CD4-positive, alpha-beta T cell treated with Interferon gamma for 1 hour (primary cell): Measurements from ENCODE around the gene MTFR2.

Experiments
- DNase-seq: peaks from one replicate; pipeline ENCODE4 v3.0.0-alpha.2; 2020

MTFR2 gene

DNA sequence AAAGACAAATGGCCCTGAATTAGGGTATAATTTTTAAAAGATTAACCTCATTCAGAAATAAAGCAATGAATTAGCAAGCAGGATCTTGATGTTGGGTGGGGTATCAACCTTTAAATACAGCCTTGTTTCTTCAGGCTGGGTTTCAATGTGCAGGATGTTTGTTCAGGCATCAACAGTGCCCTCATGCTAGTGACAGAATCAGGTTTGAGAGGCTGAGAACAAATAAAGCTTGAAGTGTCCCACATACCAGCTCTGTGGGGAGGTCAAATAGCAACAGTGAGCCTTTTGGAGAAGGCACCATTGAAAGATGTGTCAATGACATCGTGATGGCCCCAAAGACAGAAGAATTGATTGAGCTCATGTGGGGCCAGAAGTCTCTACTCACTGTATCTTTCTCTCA, 68.2 kb downstream of the MTFR2 start:
- no peak for DNase-seq

DNA sequence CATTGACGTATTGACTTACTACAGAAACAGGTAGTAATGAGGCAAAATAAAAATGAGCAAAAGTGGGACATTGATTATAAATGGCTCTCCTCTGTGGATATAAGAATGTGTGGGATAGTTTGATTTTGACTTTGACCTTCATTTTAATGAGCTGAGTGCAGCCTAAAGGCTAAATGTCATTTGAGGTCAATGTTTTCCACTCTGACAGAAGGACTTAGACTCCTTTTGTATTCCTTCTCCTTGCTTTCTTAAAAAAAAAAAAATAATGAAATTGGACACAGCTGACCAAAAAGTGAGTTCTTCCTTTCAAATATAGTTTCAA, 68.6 kb downstream of the MTFR2 start:
- DNase-seq: no peak
